ENCODE measurements around the gene BCAP29. TPM values are rescaled to one million over a fixed set of nuclear protein-coding genes. Genes with fewer than 3 reads are reported as not detected.

Gene BCAP29
- total and polyA plus RNA-seq, 7 donors = 37.4 to 72.6 (median 50.5) TPM

- no peak overlapping the region for H3K4me3 ChIP-seq
- H3K27me3 ChIP-seq (ENCODE audit: insufficient read depth in 3 of 3, low read length in 2 of 3) = no peaks in the 10 kb centered on the region
- TF ChIP-seq, protein P1, sequence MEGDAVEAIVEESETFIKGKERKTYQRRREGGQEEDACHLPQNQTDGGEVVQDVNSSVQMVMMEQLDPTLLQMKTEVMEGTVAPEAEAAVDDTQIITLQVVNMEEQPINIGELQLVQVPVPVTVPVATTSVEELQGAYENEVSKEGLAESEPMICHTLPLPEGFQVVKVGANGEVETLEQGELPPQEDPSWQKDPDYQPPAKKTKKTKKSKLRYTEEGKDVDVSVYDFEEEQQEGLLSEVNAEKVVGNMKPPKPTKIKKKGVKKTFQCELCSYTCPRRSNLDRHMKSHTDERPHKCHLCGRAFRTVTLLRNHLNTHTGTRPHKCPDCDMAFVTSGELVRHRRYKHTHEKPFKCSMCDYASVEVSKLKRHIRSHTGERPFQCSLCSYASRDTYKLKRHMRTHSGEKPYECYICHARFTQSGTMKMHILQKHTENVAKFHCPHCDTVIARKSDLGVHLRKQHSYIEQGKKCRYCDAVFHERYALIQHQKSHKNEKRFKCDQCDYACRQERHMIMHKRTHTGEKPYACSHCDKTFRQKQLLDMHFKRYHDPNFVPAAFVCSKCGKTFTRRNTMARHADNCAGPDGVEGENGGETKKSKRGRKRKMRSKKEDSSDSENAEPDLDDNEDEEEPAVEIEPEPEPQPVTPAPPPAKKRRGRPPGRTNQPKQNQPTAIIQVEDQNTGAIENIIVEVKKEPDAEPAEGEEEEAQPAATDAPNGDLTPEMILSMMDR (IDR thresholded peaks at IDR 0.05) = no peak
- intact Hi-C loops (cut with DNase I) = loop anchor here in 1 of 2 donors (5.0 kb wide), 1 partner anchor 94 kb away; no protein-coding TSS in a partner anchor
- 87 to 92% (median 91%) methylated on average over 8 of the region's 8 CpGs for WGBS, 3 donors
- H3K9me3 ChIP-seq = no peaks in the 10 kb centered on the region
- no peak overlapping the region for H3K27ac ChIP-seq
- H3K4me1 ChIP-seq = no peaks in the 10 kb centered on the region
- ATAC-seq (no peak), DNase-seq (no peak)
- H3K36me3 ChIP-seq (ENCODE audit: insufficient read depth in 1 of 2, low read depth in 1 of 2) = peaks cover 0 to 10% of the 10 kb centered on the region in 2 donors
These were observed 48.5 kb downstream of the BCAP29 start for GRCh38 chr7:107628461-107629064.

DNA sequence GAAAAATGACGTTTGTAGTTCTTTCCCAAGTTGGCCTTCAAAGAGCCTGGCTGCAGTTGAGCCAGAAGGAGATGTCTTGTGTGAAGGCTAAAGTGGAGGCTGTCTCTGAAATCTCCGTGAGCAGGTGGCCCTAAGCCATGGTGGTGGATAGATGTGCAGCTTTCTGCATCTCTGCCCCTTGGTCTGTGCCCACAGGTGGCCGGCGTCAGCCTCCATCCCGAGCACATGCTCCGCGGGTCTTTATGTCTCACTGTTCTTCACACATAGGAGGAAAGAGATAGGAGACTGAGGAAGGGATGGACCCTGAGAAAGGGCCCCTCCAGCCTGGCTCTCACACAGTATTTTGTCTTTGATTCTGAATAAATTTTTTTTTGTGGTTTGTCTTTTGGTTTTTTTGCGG lies 50.3 kb downstream of the BCAP29 start:
- no peak overlapping the region for H3K4me3 ChIP-seq
- 89 to 93% (median 91%) methylated on average over 8 of the region's 8 CpGs for WGBS, 3 donors
- intact Hi-C loops (cut with DNase I) = no loop called here
- DNase-seq (no peak), ATAC-seq (no peak)
- H3K4me1 ChIP-seq = no peaks in the 10 kb centered on the region
- peaks cover 0 to 4% of the 10 kb centered on the region in 2 donors for H3K36me3 ChIP-seq (ENCODE audit: insufficient read depth in 1 of 2, low read depth in 1 of 2)
- TF ChIP-seq, protein P1 (IDR thresholded peaks at IDR 0.05) = no peak
- no peaks in the 10 kb centered on the region for H3K9me3 ChIP-seq
- no peaks in the 10 kb centered on the region for H3K27me3 ChIP-seq (ENCODE audit: insufficient read depth in 3 of 3, low read length in 2 of 3)
- no peak overlapping the region for H3K27ac ChIP-seq

DNA sequence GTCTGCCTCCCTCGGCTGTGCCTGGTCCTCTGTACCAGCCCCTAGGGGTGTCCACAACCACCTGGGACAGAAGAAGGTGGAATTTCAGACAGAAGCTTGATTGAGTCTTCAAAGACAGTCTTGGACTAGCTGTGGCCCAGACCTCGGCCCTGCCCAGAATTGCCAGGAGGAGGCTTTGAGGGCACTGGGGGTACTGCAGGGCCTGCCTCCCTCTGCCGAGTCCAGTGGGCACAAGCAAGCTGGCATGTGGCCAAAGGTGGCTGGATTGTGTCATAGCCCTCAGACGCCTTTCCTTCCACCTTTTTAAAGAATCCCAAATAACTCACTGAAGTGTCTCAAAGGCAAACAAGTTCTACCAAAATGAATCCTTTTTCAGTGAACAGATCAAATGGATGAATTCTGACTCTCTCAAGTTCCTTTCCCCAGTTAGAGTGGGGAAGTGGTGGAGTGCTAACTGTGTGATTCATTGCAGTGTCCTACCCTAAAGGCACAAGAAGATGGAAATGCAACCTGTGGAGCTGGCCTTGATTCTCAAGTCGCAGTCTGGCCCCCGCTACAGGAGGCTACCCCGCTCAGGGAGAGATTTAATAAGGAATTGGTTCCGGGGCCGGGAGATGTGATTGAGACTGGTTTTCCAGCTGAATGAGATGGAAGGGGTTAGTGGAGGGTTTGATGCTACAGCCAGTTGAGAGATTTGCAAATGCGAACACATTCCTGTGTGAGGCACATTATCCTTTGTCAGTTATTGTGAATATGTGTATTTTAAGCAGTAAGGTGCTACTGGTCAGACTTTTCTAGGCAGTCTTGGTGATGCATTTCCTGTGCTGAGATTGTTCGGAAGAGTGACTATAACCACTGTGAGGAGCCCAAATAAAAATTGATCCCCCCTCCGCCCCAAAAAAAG lies 51.8 kb downstream of the BCAP29 start:
- no peaks in the 10 kb centered on the region for H3K4me1 ChIP-seq
- H3K36me3 ChIP-seq (ENCODE audit: insufficient read depth in 1 of 2, low read depth in 1 of 2) = peaks cover 0 to 4% of the 10 kb centered on the region in 2 donors
- no peaks in the 10 kb centered on the region for H3K27me3 ChIP-seq (ENCODE audit: insufficient read depth in 3 of 3, low read length in 2 of 3)
- no peak overlapping the region for H3K4me3 ChIP-seq
- DNase-seq = no peak
- TF ChIP-seq, protein P1 (IDR thresholded peaks at IDR 0.05) = no peak
- intact Hi-C loops (cut with DNase I) = no loop called here
- 90 to 91% (median 91%) methylated on average over 12 of the region's 12 CpGs for WGBS, 3 donors
- H3K27ac ChIP-seq = no peak overlapping the region
- ATAC-seq = no peak
- no peaks in the 10 kb centered on the region for H3K9me3 ChIP-seq

DNA sequence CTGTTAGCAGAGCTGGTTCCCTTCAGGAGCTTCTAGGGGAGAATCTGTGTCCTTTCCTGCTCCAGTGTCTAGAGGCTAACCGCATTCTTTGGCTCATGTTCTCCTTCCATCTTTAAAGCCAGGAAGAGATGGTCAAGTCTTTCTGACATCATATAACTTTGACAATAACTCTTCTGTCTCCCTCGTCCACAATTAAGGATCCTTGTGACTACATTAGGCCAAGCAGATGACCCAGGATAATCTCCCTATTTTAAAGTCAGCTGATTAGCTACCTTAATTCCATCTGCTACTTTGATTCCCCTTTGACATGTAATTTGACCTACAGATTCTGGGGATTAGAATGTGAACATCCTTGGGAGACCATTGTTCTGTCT lies 52.4 kb downstream of the BCAP29 start:
- intact Hi-C loops (cut with DNase I) = no loop called here
- no peak for ATAC-seq
- H3K27ac ChIP-seq = no peak overlapping the region
- H3K9me3 ChIP-seq = no peaks in the 10 kb centered on the region
- no peaks in the 10 kb centered on the region for H3K27me3 ChIP-seq (ENCODE audit: insufficient read depth in 3 of 3, low read length in 2 of 3)
- 81 to 95% (median 92%) methylated on average over 2 of the region's 2 CpGs for WGBS, 3 donors
- H3K4me3 ChIP-seq = no peak overlapping the region
- peaks cover 0 to 4% of the 10 kb centered on the region in 2 donors for H3K36me3 ChIP-seq (ENCODE audit: insufficient read depth in 1 of 2, low read depth in 1 of 2)
- DNase-seq = no peak
- TF ChIP-seq, protein P1 (IDR thresholded peaks at IDR 0.05) = no peak
- no peaks in the 10 kb centered on the region for H3K4me1 ChIP-seq

Measured in psoas muscle (tissue), 8 donors.